Pericardium fibroblast (primary cell): Measurements from ENCODE around the gene SLC2A4RG. TPM values are rescaled to one million over a fixed set of nuclear protein-coding genes. Genes with fewer than 3 reads are reported as not detected.

Experiments
- total RNA-seq: library from RNA; depleted of rRNA; stranded (reverse); fragments of >200 nt; gene quantifications from 2 replicates; pipeline ENCODE4 v1.2.3, GENCODE V29; 2015

SLC2A4RG gene, protein sequence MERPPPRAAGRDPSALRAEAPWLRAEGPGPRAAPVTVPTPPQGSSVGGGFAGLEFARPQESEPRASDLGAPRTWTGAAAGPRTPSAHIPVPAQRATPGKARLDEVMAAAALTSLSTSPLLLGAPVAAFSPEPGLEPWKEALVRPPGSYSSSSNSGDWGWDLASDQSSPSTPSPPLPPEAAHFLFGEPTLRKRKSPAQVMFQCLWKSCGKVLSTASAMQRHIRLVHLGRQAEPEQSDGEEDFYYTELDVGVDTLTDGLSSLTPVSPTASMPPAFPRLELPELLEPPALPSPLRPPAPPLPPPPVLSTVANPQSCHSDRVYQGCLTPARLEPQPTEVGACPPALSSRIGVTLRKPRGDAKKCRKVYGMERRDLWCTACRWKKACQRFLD
- 97.1 and 103 TPM in 2 replicates for total RNA-seq

GRCh38 chr20:63739130-63740069 lies at the start of gene SLC2A4RG:
Gene SLC2A4RG, plus strand, starts transcription at chr20:63739776. Its CDS starts 137 bp downstream, at chr20:63739913.

DNA sequence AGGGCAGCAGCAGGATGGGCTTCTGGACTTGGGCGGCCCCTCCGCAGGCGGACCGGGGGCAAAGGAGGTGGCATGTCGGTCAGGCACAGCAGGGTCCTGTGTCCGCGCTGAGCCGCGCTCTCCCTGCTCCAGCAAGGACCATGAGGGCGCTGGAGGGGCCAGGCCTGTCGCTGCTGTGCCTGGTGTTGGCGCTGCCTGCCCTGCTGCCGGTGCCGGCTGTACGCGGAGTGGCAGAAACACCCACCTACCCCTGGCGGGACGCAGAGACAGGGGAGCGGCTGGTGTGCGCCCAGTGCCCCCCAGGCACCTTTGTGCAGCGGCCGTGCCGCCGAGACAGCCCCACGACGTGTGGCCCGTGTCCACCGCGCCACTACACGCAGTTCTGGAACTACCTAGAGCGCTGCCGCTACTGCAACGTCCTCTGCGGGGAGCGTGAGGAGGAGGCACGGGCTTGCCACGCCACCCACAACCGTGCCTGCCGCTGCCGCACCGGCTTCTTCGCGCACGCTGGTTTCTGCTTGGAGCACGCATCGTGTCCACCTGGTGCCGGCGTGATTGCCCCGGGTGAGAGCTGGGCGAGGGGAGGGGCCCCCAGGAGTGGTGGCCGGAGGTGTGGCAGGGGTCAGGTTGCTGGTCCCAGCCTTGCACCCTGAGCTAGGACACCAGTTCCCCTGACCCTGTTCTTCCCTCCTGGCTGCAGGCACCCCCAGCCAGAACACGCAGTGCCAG lies 42.8 kb upstream of the SLC2A4RG start, which contains the start of gene TNFRSF6B:
Gene TNFRSF6B (plus strand): TSS at position 25 of the 729 bp plus-strand sequence. CDS start 116 bp downstream, at position 141.

GRCh38 chr20:63707558-63708300 lies 31.8 kb upstream of the SLC2A4RG start, which contains the start of the genes ARFRP1 and ZGPAT:
Gene ARFRP1, minus strand, starts transcription at chr20:63707976. Its CDS starts 885 bp downstream, at chr20:63707091.
Gene ZGPAT, plus strand, starts transcription at chr20:63708039. Its CDS starts 542 bp downstream, at chr20:63708581.

GRCh38 chr20:63735859-63736718 lies 3.5 kb upstream of the SLC2A4RG start, which contains the start of gene LIME1:
Gene LIME1, plus strand, starts transcription at chr20:63736664. Its CDS starts 886 bp downstream, at chr20:63737550.

Other genes with a start within 250 kb of the SLC2A4RG start
- 0.09 and 0.35 TPM in 2 replicates for gene EEF1A2, start 240.7 kb upstream of the SLC2A4RG start, total RNA-seq
- gene PPDPF, start 219.0 kb upstream of the SLC2A4RG start, total RNA-seq, result 250 and 270 TPM in 2 replicates
- not detected in 2 replicates for gene PTK6, start 202.4 kb upstream of the SLC2A4RG start, total RNA-seq
- gene SRMS, start 192.0 kb upstream of the SLC2A4RG start, total RNA-seq, result not detected in 2 replicates
- 0.12 and 0.85 TPM in 2 replicates for gene FNDC11, start 185.6 kb upstream of the SLC2A4RG start, total RNA-seq
- gene HELZ2, start 165.5 kb upstream of the SLC2A4RG start, total RNA-seq, result 22.2 and 40.4 TPM in 2 replicates
- gene GMEB2, start 112.7 kb upstream of the SLC2A4RG start, total RNA-seq, result 8.2 and 8.6 TPM in 2 replicates
- gene STMN3, start 86.4 kb upstream of the SLC2A4RG start, total RNA-seq, result 19.7 and 49.7 TPM in 2 replicates
- gene RTEL1, start 81.5 kb upstream of the SLC2A4RG start, total RNA-seq, result 7.2 and 7.3 TPM in 2 replicates
- gene TNFRSF6B, start 43.1 kb upstream of the SLC2A4RG start, total RNA-seq, result 2.6 and 9.3 TPM in 2 replicates
- gene ARFRP1, start 31.8 kb upstream of the SLC2A4RG start, total RNA-seq, result 25.8 and 31.4 TPM in 2 replicates
- gene ZGPAT, start 31.7 kb upstream of the SLC2A4RG start, total RNA-seq, result 11.3 and 17.6 TPM in 2 replicates
- gene LIME1, start 3.1 kb upstream of the SLC2A4RG start, total RNA-seq, result 4.4 and 8.5 TPM in 2 replicates
- gene ZBTB46, start 91.5 kb downstream of the SLC2A4RG start, total RNA-seq, result 3.4 and 6.4 TPM in 2 replicates
- gene ABHD16B, start 121.7 kb downstream of the SLC2A4RG start, total RNA-seq, result not detected in 2 replicates
- gene TPD52L2, start 125.5 kb downstream of the SLC2A4RG start, total RNA-seq, result 129 and 137 TPM in 2 replicates
- gene DNAJC5, start 155.3 kb downstream of the SLC2A4RG start, total RNA-seq, result 29.1 and 43.6 TPM in 2 replicates
- gene UCKL1, start 216.6 kb downstream of the SLC2A4RG start, total RNA-seq, result 16.5 TPM in 2 replicates
- 14.5 and 15.2 TPM in 2 replicates for gene ZNF512B, start 230.2 kb downstream of the SLC2A4RG start, total RNA-seq
- 0.09 and 0.12 TPM in 2 replicates for gene SAMD10, start 239.9 kb downstream of the SLC2A4RG start, total RNA-seq
- 35.1 and 37.5 TPM in 2 replicates for gene PRPF6, start 241.4 kb downstream of the SLC2A4RG start, total RNA-seq